ENCODE results near the gene CD72.

The CD72 gene

DNA sequence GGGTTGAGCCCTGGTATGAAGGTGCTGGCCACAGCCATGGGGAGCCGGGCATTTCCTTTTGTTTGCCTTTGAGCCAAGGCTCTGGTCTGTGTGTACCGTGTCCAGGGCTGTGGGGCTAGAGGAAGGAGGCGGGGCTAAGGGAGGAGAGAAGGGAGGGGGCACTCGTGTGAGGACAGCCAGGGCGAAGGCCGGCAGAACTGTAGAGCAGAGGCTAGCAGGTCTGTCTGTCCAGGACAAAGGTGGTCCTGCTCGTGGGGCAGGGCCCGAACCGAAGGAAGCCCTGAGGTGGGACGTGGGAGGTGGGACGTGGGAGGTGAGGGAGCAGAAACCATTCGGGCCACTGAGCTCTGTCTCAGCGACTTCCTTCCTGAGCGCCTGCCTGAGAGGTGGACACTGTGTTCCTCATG is 54.4 kb downstream of the CD72 start:
- peak overlapping the region; percentile 49 for H3K4me3 Mint-ChIP-seq
- no peaks in the 10 kb centered on the region for H3K36me3 Mint-ChIP-seq
- peak overlapping the region; percentile 73 for H3K27ac Mint-ChIP-seq
- peaks cover 25% of the 10 kb centered on the region for H3K4me1 Mint-ChIP-seq
- no peaks in the 10 kb centered on the region for H3K9me3 Mint-ChIP-seq
- DNase-seq (ENCODE audit: low spot score in 2 of 2) (no peak), ATAC-seq (no peak)

DNA sequence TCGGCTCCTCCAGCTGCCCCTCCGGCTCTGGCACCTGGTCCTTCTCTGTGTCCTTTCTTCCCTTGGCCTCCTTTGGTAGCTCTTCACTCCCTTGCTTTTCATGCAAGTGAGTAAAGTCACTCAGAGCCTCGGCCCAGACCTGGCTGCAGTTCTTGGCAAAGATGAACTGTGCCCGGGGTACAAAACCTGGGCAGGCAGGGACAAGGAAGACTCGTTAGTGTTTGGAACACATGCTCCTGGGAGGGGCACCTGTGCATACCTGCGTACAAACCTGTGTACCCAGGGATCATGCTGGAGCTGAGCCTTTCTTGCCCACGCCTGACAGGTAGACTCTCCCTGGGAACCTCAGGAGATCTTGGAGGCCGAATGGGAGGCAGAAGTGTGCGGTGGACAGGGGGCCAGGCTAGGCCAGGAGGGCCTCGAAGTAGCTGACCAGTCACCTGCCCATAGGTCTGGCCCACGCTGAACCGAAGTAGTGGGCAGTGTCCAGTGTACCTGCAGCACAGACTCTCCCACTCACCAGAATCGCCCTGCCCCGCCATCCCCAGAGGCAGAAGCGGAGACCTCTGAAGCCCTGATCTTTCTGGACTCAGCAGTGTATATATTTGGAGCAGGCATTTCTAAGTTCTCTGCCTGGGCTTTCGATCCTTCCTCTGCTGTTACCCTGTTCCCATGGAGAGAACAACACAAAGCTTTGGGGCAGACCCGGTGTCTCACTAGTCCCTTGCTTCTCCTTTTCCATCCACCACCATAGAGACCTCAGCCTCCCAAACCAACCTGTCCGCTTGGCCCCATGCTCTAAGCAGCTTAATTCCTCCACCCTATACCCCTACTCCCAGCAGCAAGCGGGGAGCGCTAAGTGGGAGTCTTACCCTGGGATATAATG is 55.1 kb downstream of the CD72 start:
- Mint-ChIP-seq H3K4me1 (peaks cover 25% of the 10 kb centered on the region), H3K4me3 (peak overlapping the region; percentile 49), H3K36me3 (no peaks in the 10 kb centered on the region), H3K9me3 (no peaks in the 10 kb centered on the region), H3K27ac (peak overlapping the region; percentile 73)
- no peak for DNase-seq (ENCODE audit: low spot score in 2 of 2)
- no peak for ATAC-seq

DNA sequence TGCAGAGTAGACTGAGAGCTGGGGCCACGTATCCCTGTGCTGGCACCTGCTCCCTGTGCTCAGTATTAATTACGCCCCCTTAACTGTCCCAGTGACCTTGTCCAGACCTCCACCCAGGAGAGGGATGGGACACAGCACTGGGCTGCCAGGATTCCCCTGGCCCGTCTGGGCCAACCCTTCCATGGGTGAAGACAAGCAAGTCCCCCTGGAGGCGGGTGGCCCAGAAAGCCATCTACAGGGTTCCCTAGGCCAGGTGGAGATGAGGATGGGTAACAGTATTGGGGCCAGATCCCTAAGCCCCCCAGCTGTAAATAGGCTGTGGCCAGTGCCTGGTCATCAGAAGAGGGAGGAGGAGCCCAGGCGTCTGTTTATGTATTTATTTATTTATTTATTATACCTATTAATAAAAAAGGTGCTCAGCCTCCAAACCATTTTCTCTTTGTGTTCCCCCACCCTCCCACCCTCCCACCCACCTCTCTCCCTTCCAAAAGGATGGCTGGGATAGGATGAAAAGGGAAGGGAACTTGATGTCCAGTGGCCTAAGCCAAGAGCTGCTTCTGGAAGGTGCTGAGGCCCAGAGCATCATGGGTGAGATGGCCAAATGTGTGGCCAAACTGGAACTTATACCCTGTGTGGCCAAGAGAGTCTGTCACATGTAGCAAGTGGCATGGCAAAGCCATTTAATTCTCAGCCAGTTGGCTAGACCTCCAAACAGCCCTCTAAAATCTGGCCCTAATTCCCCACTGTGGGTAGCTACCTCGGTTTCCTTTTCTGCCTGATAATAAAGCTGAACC is 56.5 kb downstream of the CD72 start:
- Mint-ChIP-seq H3K4me1 (peaks cover 21% of the 10 kb centered on the region), H3K36me3 (no peaks in the 10 kb centered on the region), H3K9me3 (no peaks in the 10 kb centered on the region), H3K27ac (peak overlapping the region; percentile 21), H3K4me3 (no peak overlapping the region)
- DNase-seq (ENCODE audit: low spot score in 2 of 2) (no peak), ATAC-seq (no peak)

DNA sequence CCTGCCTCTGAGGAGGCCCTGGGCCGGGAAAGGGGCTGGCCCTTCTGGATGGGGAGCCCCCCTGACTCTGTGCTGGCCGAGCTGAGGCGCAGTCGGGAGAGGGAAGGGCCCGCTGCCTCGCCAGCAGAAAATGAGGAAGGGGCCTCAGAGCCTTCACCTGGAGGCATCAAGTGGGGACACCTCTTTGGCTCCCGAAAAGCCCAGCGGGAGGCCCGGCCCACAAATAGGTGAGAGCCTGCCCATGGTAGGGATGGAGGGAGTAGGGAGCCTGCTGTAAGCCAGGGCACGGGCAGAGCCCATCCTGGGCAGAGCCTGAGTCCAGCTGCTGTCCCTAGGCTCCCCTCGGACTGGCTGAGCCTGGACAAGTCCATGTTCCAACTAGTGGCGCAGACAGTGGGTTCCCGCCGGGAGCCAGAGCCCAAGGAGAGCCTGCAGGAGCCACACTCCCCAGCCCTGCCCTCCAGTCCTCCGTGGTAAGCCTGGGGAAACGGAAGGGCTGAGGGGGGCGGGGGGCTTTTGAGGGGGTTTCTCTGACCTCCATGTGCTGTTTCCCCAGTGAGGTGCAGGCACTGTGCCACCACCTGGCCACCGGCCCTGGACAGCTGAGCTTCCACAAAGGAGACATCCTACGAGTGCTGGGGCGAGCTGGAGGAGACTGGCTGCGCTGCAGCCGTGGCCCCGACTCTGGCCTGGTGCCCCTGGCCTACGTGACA is 57.4 kb downstream of the CD72 start:
- H3K9me3 Mint-ChIP-seq = no peaks in the 10 kb centered on the region
- no peak for ATAC-seq
- no peak overlapping the region for H3K4me3 Mint-ChIP-seq

More for the DNA sequence above, 57.4 kb downstream of the CD72 start:
- DNase-seq (ENCODE audit: low spot score in 2 of 2) = no peak
- Mint-ChIP-seq H3K36me3 (no peaks in the 10 kb centered on the region), H3K4me1 (peaks cover 12% of the 10 kb centered on the region), H3K27ac (no peak overlapping the region)

All from stimulated activated effector memory CD8-positive, alpha-beta T cell treated with anti-CD3 and anti-CD28 coated beads, Interleukin-12 subunit alpha, Interleukin-12 subunit beta, amount 100 ng/mL, for 72 hours (primary cell).